ENCODE data around the gene WFS1.

The WFS1 gene

DNA sequence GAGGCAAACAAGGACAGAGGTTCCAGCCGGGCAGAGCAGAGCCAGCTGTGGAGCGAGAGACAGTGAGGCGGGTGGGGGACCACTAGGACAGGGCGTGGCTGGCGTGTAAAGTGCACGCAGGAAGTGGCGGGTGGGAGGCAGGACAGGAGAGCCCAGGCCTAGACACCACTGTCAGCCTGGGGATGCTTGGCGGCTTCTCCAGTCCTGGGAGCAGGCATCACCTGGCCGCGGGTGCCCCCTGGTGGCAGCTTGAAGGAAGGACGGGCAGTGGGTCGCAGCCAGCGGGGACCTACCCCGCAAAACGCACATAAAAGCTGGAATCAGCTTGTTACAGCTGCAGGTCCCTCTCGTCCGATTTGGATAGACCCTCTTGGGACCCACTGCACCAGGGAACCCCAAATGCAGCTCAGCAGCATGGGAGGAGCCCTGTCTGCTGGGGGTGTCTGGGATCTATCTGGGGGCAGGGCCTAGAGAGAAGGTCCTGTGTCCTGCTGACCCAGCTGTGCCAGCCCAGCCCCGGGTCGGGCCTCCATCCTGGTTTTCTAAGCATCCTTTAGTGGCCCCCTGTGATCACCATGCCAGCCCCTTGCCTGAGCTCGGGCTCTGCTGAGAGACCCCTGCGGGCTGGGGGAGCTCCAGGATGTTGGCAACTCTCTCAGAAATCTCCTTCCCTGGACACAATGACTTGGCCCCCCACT lies 57.7 kb downstream of the WFS1 start:
- peak; percentile 61 for DNase-seq

DNA sequence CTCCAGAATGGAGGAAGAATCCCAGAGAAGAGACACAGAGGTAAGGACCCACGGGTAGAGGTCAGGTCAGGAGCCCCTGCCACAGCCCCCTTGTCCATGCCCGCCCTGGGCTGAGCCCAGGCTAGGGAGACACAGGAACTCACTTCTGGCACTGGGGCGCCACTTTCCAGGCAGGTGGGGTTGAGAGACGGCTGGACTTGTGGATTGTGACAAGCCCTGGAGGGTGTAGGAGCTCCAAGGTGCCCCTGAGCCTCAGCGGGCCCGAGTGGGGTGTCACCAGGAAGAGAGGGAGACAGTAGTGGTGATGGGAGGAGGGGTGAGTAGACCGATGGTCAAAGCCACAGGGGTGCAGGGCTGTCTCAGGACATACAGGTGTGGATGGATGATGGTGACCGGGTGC lies 58.9 kb downstream of the WFS1 start:
- no peak for DNase-seq

DNA sequence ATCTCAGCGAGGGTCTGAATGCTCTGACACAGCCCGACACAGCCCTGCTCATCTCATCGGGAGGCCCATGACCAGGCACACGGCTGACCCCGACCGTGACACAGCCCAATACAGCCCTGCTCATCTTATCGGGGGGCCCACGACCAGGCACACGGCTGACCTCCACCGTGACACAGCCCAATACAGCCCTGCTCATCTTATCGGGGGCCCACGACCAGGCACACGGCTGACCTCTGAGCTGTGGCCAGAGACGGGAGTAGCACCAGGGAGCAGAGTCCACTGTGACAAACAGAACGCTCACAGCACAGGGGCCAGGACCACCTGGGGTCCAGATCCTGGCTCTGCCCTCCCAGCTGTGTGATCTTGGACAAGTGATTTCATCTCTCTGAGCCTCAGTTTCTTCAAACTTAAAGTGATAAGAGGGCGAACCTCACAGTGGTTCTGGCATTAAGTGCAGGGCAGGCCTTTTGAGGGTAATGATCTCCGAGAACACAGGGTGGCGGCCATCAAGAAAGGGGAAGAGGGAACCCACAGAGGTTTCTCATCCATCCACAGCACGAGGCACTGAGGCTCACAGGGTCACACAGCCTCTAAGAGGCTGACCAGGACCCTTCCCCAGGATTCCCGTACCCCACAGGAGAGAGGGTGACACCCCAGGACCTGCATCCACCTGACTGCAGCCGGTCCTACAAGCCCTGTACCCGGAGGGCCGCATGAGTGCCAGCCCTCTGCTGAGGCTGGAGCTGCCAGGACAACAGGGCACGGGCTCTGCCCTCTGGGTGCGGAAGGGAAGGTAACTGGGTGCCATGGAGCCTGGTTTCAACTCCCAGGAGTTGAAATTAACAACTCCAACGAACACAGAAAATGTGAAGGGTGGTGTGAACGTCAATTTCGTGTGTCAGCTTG lies 60.1 kb downstream of the WFS1 start:
- no peak for DNase-seq

DNA sequence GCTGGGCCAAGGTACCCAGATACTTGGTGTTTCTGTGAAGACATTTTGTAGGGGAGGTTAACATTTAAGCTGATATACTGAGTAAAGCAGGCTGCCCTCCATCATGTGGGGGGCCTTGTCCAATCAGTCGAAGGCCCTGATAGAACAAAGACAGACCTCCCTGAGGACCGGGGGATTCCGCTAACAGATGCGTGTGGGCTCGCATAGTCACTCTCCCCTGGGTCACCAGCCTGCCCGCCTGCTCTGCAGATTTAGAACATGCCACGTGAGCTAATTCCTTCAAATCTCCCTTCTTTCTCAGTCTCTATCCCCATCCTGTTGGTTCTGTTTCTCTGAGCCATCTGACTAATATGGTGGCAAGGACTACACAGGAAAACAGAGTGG lies 60.7 kb downstream of the WFS1 start:
- no peak for DNase-seq

DNA sequence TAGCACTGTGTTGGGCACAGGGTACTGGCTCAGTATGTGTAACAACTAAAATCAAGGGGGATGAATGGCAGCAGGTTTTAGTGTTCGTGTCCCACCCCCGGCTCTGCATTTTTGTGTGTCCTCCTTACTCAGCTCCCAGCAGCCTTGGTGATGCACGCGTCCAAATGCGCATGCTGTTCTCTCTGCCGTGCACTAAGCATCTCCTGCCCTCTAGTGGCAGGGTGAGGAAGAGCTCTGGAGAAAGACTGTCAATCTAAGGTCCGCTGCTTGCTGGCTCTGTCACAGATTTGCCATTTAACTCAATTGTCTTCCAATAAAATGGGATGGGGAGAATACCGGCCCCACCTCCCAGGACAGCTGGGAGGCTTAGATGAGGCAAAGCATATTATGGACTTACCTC lies 61.4 kb downstream of the WFS1 start:
- DNase-seq: no peak

DNA sequence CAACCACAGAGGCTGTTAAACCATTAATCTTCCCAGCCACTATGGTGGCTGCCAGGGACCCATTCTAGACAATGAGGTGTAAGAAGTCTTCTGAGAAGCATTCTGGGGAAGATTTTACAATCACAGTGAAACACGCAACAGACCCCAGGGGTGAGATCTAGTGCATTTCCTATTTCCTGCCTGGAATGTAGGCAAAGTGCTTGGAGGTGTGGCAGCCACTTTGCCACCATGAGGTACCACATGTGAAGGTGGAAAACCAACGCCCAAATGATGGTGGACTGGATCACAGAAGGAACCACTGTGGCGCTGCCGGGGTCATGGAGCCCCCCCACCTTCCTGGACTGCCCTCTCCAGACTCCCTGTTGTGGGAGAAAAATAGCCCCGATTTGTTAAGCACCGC lies 61.8 kb downstream of the WFS1 start:
- no peak for DNase-seq

DNA sequence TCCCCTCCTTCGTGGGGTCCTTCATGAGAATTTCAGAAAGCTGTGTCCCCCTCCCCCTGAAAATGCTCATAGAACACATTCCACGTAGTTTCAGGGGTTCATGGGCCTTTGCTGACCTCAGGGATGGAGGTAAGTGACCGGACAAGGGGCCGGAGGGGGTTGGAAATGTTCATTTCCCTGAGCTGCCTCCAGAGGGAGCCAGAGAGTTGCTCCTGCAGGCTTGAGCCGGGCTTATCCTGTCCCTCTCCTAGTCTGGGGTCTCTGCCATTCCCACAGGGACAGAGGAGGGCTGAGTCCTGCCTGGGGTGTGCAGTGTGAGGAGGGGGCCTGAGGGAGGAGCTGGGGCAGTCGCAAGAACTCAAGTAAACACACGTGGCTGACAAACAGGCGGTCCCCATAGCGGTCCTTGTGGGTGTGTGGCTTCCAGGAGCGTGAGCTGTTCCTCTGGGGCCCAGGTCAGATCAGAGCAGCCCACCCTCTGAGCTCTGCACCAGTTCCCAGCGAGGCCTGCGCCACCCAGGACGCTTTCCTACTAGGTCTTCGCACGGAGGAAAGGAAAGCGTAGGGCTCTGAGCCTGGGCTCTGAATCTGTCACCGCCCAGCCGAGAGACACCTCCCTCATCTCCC lies 62.5 kb downstream of the WFS1 start:
- no peak for DNase-seq

DNA sequence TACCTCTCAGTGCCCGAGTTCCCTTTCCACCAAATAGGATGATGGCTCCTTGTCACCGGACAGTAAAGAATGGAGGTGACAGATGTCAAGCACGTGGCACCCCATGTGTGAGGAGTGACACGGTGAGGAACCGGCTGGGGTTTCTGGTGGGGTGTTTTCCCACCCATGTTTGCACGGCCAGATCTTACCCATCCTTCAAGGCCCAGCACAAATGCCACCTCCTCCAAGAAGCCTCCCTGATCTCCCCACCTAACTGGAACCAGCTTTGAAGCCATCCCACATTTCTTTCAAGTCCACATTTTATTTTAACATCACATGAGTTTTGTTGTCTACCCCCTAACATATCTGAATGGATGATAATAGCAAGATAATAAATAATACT lies 63.0 kb downstream of the WFS1 start:
- no peak for DNase-seq

DNA sequence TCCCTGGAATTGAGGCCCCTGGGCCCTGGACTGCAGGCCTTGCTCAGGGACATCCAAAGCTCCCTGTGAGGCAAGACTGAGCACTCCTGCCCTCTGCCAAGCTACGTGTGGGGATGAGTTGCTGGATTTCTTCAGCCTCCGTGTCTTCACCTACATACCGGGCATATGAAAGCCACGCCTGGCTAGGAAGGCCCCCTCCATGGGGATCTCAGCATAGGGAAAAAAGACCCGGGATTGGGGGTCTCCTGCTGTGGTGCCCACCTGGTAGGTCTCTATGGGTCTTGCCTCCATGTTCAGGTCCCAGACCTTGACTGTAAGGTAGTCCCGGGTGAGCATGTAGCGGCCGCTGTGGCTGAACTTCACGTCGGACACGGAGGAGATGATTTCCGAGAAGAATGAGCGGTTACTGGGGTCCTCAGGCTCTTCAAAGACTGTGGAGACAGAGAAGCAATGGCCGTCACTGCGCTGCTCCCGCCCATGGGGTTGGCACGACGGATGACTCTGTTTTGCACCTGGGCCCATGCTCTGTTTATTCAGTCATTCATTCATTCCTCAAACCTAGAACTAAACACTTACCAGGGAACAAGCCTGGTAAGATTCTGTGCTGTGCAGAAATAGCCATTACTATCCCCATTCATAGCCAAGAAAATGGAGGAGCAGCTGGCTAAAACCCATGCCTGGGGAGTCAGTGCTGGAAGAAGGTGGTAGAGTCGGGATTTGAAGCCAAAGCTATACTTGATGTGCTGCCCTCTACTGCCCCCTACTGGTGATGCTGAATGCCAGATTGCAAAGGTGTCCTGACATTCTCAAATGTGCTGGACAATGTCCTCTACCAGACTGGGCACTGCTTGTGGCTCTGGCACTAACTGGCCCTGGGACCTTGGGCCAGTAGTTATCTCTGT lies 63.9 kb downstream of the WFS1 start:
- no peak for DNase-seq

DNA sequence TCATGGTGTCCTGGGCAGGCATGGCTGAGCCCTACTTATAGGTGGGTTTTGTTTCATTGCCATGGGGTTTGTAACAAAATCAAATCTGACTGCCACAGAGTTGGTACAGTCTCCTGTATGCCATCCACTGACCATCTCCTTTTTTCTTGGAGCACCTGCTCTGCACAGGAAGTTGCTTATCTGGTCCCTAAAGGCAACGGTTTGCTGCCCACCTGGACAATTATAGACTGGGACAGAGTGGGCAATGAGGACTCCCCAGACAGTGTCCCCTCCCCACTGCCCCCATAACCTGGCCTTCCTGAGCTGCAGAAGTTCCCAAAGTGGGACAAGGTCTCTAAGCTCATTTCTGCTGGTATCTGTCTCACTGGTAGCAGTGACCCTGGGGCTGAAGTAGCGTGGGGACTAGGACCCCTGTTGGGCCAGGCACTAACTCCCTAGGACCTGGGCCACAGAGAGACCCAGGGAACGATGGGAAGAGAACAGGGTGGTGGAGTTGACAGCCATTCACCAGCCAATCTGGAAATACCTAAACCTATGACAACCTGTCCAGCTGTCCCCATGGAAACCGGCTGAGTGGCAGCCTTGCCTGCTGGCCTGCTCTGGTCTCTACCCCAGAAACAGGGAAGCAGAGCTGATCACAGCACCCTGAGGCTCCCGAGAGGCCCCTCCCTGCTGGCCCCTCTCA lies 64.7 kb downstream of the WFS1 start:
- DNase-seq: no peak

DNA sequence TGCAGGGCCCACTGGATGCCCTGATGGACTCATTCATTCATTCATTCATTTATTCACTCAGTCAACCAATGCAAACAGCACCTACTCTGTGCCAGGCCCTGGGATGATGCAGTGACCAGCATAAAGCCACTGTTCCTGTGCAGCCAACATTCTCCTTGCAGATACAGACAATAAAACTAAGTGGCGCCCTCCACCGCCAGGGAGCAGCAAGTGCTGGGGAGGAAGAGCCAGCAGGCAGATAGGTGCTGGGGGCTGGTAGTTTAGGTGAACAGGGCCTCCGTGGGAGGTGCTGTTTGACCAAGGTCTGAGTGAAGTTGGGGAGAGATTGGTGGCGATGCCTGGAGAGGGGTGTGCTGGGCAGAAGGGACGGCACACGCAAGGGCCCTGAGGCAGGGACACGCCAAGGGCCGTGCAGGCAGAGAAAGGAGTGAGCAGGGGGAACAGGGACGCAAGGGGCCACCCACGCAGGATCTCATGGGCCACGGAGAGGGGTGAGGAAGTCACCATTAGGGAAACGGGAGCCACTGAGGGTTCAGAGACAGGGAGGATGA lies 65.5 kb downstream of the WFS1 start:
- no peak for DNase-seq

DNA sequence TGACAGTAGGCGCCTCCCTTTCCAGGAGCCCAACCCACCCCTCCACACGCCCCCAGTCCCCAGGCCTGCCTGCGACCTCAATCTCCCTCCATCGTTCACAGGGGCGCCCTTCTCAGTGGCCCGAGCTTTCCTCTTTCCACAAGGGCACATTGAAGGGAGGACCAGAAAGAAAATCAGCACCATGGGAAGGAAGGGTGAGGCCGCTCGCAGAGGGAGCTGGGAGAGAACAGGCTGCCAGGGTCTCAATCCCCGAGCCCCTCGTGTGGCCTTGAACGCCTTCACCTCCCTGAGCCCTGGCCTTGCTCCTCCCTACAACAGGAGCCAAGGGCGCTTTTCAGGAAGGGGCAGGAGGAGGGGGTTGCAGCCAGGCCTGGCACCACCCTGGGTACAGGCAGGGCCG lies 66.5 kb downstream of the WFS1 start:
- no peak for DNase-seq

DNA sequence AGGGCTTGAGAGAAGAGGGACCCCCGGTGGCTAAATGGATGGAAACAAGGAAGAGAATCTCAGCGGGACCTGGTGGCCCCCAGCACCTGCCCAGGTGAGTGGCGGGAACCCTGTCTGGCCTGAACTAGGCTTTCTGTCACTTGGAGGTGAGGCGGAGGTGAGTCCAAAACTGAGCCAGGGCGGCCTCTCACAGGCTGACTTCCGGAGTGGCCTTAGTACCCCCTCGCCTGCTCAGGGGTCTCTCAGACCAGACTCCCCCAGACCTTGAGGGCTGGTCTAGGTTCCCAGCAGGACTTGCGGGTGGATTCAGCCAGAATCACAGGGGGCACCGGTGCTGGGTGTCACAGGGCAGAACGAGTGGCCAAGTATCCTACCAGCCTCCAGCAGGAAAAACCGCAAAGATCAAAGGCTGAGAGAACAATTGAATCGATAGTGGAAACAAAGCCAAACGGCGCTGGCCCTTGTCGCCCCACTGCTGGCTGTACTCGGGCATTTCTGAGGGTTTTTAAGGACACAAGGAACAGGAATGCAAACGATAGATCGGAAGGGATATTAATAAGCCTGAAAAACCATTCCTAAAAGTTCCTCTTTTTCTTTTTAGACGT lies 67.8 kb downstream of the WFS1 start:
- no peak for DNase-seq

DNA sequence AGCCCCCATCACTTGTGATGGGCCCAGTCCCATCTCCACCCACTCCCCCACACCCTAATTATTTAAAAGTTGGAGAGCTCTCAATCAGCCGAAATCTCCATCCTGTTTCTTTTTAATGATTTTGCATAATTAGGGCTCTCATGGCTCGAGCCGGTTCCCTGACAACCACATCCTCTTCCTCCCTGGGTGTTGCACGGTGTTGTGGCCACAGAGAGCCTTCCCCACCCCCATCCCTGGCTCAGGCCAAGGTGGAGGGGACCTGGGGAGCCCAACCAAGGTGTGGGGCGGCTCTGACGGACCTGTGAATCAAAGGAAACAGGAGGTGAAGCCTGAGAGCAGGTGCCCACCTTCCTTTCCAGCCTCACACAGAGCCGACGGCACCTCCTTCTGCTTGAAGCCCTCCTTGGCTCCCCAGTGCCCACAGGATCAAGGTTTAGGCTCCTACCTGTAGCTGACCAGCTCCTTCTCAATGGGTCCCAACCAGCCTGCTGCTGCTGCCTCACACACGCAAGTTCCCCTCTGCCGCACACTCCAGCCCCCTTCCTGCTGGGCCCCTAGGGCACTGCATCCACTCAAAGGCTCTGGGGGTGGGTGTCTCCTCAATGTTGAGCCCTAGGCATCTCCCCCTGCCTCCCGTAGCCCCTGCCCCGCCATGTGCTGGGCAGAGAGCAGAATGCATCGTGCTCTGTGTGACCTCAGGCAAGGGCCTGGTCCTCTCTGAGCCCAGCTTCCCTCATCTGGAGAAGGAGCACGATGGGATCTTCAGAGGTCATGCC lies 68.7 kb downstream of the WFS1 start:
- no peak for DNase-seq

DNA sequence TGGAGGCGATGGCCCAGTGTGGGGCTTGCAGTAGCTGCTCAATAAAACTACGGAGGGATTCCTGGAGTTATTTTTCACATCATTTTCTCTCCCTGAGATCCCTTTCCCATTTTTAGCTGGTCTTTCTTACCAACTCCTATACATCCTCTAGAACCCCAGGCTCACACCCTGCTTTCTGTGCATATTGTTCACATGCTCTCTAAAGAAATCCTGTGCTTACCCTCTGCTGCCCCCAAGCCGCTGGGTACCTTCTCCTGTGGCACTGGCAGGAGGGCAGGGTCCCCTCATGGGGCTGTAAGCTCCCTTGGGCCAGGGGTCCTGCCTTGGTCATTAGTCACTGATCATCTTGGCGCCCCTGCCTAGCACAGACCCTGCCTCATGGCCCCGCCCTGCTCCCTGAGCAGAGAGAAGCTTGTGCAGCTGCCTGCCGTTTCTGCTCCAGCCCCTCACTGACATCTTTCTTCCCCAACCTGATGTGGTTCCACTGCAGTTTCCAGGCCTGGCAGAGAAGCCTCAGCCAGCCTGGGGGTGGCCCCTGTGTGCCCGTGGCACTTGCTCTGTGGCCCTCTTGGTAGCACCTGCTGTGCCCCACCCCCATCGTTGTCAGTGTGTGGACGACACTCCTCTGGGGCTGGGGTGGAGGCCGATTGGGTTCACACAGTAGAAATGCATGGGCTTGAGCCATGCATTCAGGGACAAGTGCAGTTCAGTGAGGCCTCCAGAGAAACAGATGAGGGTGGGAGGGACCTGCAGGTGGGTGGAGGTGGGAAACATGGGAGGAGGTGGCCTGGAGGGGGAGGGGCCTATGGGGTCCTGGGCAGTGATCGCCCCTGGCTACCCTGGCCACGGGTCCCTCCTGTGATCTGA lies 69.5 kb downstream of the WFS1 start:
- no peak for DNase-seq

DNA sequence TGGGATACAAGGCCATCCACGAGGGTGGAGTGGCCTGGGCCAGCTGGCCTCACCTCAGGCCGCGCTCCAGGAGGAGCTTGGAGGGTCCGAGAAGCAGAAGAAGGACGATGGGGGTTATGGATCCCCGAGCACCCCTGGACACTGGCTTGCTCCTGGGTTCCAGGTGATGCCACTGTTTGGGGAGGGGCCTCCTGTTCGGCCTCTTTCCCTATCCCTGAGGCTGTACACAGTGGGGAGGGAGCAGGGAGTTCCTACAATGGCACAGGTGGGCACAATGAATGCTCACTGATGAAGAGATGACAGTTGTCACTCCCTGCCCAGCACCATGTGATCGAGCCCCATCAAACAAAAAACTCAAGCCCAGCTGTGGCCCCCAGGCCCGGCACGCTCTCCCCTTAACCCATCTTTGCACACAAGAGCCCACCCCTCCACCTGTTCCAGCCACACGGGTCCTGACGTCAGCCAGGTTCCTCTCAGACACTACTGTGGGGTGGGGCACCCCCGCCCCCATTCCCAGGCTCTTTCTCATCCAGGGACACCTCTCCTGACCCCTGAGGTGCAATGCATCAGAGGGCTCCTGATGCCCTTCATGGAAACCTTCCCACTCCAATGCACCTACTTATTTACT lies 70.3 kb downstream of the WFS1 start:
- DNase-seq: no peak

DNA sequence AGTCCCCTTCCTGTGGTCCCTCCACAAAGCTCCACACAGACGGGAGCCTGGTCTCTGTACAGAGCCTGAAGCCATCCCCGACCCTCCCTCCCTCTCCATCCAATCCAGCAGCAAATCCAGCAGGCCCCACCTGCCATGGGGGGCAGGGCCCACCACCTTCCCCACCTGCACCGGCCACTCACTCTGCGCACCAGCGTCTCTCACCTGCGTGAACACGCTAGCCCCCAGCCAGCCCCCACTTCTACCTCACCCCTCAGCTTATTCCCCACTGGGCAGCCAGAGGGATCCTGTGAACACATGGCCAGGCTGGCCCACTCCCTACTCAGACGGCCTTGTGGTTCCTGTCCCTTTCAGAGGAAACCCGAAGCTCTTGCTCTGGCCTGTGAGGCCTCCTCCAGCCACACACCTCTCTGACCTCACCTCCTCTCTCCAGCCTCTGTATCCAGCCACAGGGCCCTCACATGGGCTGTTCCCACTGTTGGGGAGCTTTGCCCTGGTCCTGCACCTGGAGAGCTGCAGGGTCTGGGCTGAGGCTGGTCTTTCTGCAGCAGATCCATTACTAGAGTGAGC lies 70.9 kb downstream of the WFS1 start:
- DNase-seq: no peak

DNA sequence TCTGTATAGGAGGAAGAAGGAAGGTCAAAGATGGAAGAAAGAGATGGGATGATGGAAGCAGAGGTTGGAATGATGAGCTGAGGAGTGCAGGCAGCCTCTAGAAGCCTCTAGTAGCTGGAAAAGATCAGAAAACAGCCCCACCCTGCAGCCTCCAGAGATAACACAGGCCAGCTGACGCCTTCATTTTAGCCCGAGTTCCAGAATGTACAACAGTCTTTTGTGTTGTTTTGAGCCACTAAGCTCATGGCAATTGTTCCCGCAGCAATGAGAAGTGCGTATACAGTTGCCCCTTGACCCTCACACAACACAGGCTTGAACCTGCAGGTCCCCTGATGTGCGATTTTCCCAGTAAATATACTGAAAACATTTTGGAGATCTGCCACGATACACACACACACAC lies 72.0 kb downstream of the WFS1 start:
- DNase-seq: no peak
